Measurements from ENCODE around the gene SMLR1. TPM values are rescaled to one million over a fixed set of nuclear protein-coding genes. Genes with fewer than 3 reads are reported as not detected.

SMLR1 gene
- total and polyA plus RNA-seq, 9 of the 15 experiments (the other 6 are each of a cell fraction or from before 2014, with no cell fraction given) = not detected

DNA sequence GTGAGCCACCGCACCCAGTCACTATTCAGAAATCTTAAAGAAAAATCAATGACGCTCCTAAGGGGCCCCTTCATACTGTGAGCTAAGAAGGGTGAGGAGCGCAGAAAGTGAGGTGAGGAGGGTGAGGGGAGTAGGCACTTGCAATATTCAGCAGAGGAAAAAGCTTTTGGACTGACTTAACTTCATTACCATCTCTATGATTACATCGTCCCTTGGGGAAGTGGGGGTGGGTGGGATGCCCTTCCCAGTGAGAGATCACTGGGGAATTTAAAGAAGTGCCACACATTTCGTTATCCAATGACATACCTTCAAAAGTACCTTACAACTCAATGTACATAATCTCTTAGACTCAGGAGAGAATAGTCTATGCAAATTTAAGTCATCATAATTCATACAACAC lies 46.5 kb downstream of the SMLR1 start:
- no peaks in the 10 kb centered on the region for H3K27me3 ChIP-seq (ENCODE audit: control insufficient read depth in 2 of 2, insufficient read depth in 2 of 2, low read length in 2 of 2)
- intact Hi-C loops (cut with micrococcal nuclease) = loop anchor here (2.0 kb wide), 1 partner anchor 551 kb away; no protein-coding TSS in a partner anchor
- in situ Hi-C loops (cut with MboI) = no loop called here
- no peak overlapping the region for H3K9ac ChIP-seq (ENCODE audit: insufficient read depth in 1 of 2, low read depth in 2 of 2, low read length in 2 of 2)
- POLR2A ChIA-PET = no interaction called here
- no peaks in the 10 kb centered on the region for H4K20me1 ChIP-seq (replicated peaks; ENCODE audit: control insufficient read depth, insufficient read depth, low read length)
- no peak for DNase-seq (ENCODE audit: extremely low read depth in 1 of 4, low spot score in 3 of 4)
- H3K9me3 ChIP-seq (replicated peaks; ENCODE audit: control insufficient read depth, insufficient read depth, low read depth, low read length) = no peaks in the 10 kb centered on the region
- FAIRE-seq = no peak
- CTCF ChIA-PET (ENCODE audit: low intra/inter-chr PET ratio) = no interaction called here
- no peak for ATAC-seq
- no peaks in the 10 kb centered on the region for H3K9me1 ChIP-seq (ENCODE audit: control insufficient read depth, insufficient read depth, low read length)
- H3K79me2 ChIP-seq (ENCODE audit: control insufficient read depth, insufficient read depth, low read length) = no peaks in the 10 kb centered on the region
- WGBS (ENCODE audit: insufficient coverage, low coverage, missing lambda C conversion rate) = 39% methylated on average over 5 of the region's 5 CpGs
- H3K4me3 ChIP-seq = no peak overlapping the region
- H3K4me2 ChIP-seq (ENCODE audit: insufficient read depth, low read length) = no peak overlapping the region
- no TSS peak for BruUV-seq (replicated peaks)
- H3K27ac ChIP-seq (ENCODE audit: extremely low read depth, low read depth, low read length) = no peak overlapping the region
- no peaks in the 10 kb centered on the region for H3K36me3 ChIP-seq (ENCODE audit: control insufficient read depth, insufficient read depth, low read length)
- H3K4me1 ChIP-seq (replicated peaks in 1 of 2; ENCODE audit: control insufficient read depth in 2 of 2, insufficient read depth in 2 of 2, low read length in 2 of 2) = no peaks in the 10 kb centered on the region
- no peak overlapping the region for H2AFZ ChIP-seq (ENCODE audit: low read depth, low read length)
- TF ChIP-seq LCOR (CRISPR knock-in tag; IDR thresholded peaks at IDR 0.05) (no peak), SP2 (IDR thresholded peaks at IDR 0.05; ENCODE audit: extremely low read depth, low read depth, low read length, poor library complexity, severe bottlenecking) (no peak), CCNT2 (IDR thresholded peaks at IDR 0.05; ENCODE audit: borderline replicate concordance, extremely low read depth, insufficient read length, low read depth, low read length) (no peak), ZNF431 (CRISPR knock-in tag; IDR thresholded peaks at IDR 0.05) (no peak), ZNF165 (CRISPR knock-in tag; IDR thresholded peaks at IDR 0.05; ENCODE audit: borderline replicate concordance) (no peak), FOS (IDR thresholded peaks at IDR 0.05; ENCODE audit: extremely low read depth, insufficient read length) (no peak), RREB1 (CRISPR knock-in tag; IDR thresholded peaks at IDR 0.05) (no peak), BRCA1 (IDR thresholded peaks at IDR 0.05) (no peak), BRCA1 (CRISPR knock-in tag; IDR thresholded peaks at IDR 0.05) (no peak), STAT5A (IDR thresholded peaks at IDR 0.05; ENCODE audit: borderline replicate concordance, low read length) (no peak), ZNF12 (CRISPR knock-in tag; IDR thresholded peaks at IDR 0.05) (no peak)
- TF ChIP-seq, protein P1, sequence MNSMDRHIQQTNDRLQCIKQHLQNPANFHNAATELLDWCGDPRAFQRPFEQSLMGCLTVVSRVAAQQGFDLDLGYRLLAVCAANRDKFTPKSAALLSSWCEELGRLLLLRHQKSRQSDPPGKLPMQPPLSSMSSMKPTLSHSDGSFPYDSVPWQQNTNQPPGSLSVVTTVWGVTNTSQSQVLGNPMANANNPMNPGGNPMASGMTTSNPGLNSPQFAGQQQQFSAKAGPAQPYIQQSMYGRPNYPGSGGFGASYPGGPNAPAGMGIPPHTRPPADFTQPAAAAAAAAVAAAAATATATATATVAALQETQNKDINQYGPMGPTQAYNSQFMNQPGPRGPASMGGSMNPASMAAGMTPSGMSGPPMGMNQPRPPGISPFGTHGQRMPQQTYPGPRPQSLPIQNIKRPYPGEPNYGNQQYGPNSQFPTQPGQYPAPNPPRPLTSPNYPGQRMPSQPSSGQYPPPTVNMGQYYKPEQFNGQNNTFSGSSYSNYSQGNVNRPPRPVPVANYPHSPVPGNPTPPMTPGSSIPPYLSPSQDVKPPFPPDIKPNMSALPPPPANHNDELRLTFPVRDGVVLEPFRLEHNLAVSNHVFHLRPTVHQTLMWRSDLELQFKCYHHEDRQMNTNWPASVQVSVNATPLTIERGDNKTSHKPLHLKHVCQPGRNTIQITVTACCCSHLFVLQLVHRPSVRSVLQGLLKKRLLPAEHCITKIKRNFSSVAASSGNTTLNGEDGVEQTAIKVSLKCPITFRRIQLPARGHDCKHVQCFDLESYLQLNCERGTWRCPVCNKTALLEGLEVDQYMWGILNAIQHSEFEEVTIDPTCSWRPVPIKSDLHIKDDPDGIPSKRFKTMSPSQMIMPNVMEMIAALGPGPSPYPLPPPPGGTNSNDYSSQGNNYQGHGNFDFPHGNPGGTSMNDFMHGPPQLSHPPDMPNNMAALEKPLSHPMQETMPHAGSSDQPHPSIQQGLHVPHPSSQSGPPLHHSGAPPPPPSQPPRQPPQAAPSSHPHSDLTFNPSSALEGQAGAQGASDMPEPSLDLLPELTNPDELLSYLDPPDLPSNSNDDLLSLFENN (IDR thresholded peaks at IDR 0.05; ENCODE audit: low read depth in 2 of 2, low read length in 2 of 2) = no peak

Data from K562 (cell line).